Osteoblast (primary cell): ENCODE results near the gene PRPF40B. TPM values are rescaled to one million over a fixed set of nuclear protein-coding genes. Genes with fewer than 3 reads are reported as not detected.

ENCODE experiments used
- DNase-seq: peaks from one replicate; pipeline ENCODE4 v3.0.0; 2011; ENCODE audit warnings: low spot score, mixed read lengths; ENCODE audit not compliant: insufficient read length; ENCODE audit errors: missing footprints
- H2AFZ ChIP-seq: 2 replicates; pipeline ENCODE4 v1.6.0; 2011; ENCODE audit warnings: mild to moderate bottlenecking, low read length
- H3K27ac ChIP-seq: 2 replicates; pipeline ENCODE4 v1.5.1; 2011; ENCODE audit warnings: mild to moderate bottlenecking, low read depth, low read length, moderate library complexity
- H3K27me3 ChIP-seq: 2 replicates; pipeline ENCODE4 v1.6.0; 2012; ENCODE audit warnings: mild to moderate bottlenecking, control low read depth, inconsistent platforms, low read length, moderate library complexity; ENCODE audit not compliant: insufficient read depth
- H3K36me3 ChIP-seq: 2 replicates; pipeline ENCODE4 v1.5.1; 2011; ENCODE audit warnings: mild to moderate bottlenecking, low read length, control low read depth, moderate library complexity; ENCODE audit not compliant: insufficient read depth
- H3K4me1 ChIP-seq: 2 replicates; pipeline ENCODE4 v1.5.1; 2011; ENCODE audit warnings: mild to moderate bottlenecking, low read length, control low read depth, moderate library complexity; ENCODE audit not compliant: insufficient read depth
- H3K4me2 ChIP-seq: 2 replicates; pipeline ENCODE4 v1.6.0; 2011; ENCODE audit warnings: mild to moderate bottlenecking, low read length; ENCODE audit not compliant: insufficient read depth
- H3K4me3 ChIP-seq: fragments of 200-600 bp; sonication (generic); 3 replicates; pipeline ENCODE4 v1.5.1; 2012; ENCODE audit warnings: mild to moderate bottlenecking, low read length, inconsistent platforms; ENCODE audit not compliant: insufficient read depth
- H3K79me2 ChIP-seq: 2 replicates; pipeline ENCODE4 v1.6.0; 2012; ENCODE audit warnings: mild to moderate bottlenecking, low read length, control low read depth, inconsistent platforms; ENCODE audit not compliant: insufficient read depth
- H3K9me3 ChIP-seq: 2 replicates; pipeline ENCODE4 v1.5.1; 2011; ENCODE audit warnings: low read depth, low read length, control low read depth
- H4K20me1 ChIP-seq: 2 replicates; pipeline ENCODE4 v1.6.0; 2012; ENCODE audit warnings: mild to moderate bottlenecking, low read length, control low read depth; ENCODE audit not compliant: insufficient read depth
- total RNA-seq: library from RNA; depleted of rRNA; stranded (reverse); fragments of >200 nt; gene quantifications from 2 replicates; pipeline ENCODE4 v1.2.3, GENCODE V29; 2012
- TF ChIP-seq, protein P1 (sequence below): IDR thresholded peaks from 2 replicates; pipeline ENCODE4 v1.5.1; 2011; ENCODE audit warnings: mild to moderate bottlenecking, low read depth, low read length, moderate library complexity; ENCODE audit errors: extremely low read depth

The PRPF40B gene
- total RNA-seq, 1 donor = 11.6 TPM

DNA sequence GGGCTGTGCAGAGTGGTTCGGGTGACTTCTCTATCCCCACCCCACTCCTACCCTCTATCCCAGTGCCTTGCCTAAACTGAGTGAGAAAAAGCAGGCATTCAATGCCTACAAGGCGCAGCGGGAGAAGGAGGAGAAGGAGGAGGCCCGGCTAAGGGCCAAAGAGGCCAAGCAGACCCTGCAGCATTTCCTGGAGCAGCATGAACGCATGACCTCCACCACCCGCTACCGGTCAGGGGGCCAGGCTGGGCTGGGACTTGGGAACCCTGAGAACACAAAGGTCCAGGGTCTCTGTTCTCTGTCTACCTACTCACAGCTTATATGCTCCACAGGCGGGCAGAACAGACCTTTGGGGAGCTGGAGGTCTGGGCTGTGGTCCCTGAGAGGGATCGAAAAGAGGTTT, 11.7 kb downstream of the PRPF40B start:
- TF ChIP-seq, protein P1, sequence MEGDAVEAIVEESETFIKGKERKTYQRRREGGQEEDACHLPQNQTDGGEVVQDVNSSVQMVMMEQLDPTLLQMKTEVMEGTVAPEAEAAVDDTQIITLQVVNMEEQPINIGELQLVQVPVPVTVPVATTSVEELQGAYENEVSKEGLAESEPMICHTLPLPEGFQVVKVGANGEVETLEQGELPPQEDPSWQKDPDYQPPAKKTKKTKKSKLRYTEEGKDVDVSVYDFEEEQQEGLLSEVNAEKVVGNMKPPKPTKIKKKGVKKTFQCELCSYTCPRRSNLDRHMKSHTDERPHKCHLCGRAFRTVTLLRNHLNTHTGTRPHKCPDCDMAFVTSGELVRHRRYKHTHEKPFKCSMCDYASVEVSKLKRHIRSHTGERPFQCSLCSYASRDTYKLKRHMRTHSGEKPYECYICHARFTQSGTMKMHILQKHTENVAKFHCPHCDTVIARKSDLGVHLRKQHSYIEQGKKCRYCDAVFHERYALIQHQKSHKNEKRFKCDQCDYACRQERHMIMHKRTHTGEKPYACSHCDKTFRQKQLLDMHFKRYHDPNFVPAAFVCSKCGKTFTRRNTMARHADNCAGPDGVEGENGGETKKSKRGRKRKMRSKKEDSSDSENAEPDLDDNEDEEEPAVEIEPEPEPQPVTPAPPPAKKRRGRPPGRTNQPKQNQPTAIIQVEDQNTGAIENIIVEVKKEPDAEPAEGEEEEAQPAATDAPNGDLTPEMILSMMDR = no peak
- Histone ChIP-seq H3K36me3 (peaks cover 5% of the 10 kb centered on the region), H3K79me2 (no peaks in the 10 kb centered on the region), H3K27ac (no peak overlapping the region), H3K9me3 (no peaks in the 10 kb centered on the region), H3K4me1 (no peaks in the 10 kb centered on the region), H3K4me2 (no peak overlapping the region), H2AFZ (no peak overlapping the region), H4K20me1 (peaks cover 5% of the 10 kb centered on the region), H3K27me3 (no peaks in the 10 kb centered on the region), H3K4me3 (no peak overlapping the region)
- DNase-seq = peak; percentile 32

DNA sequence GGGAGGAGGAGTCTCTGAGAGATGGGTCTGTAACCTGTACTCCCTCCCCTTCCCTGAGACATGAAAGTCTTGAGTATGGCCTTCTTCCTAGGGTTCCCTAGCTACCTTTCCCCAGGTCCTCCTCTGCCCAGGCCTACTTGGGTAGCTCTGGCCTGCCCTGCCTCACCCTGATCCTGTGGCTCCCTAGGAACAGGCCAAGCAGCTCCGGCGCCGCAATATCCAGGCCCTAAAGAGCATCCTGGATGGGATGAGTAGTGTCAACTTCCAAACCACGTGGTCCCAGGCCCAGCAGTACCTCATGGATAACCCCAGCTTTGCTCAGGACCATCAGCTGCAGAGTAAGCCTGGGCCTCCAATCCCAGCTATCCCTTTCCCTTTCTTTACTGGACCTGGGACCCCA, 12.3 kb downstream of the PRPF40B start:
- no peak overlapping the region for H3K4me2 ChIP-seq
- TF ChIP-seq, protein P1 = no peak
- no peak overlapping the region for H3K4me3 ChIP-seq
- H2AFZ ChIP-seq = no peak overlapping the region
- peaks cover 2% of the 10 kb centered on the region for H4K20me1 ChIP-seq
- H3K27ac ChIP-seq = no peak overlapping the region
- no peaks in the 10 kb centered on the region for H3K4me1 ChIP-seq
- peaks cover 5% of the 10 kb centered on the region for H3K36me3 ChIP-seq
- peak; percentile 58 for DNase-seq
- no peaks in the 10 kb centered on the region for H3K27me3 ChIP-seq
- H3K79me2 ChIP-seq = no peaks in the 10 kb centered on the region
- no peaks in the 10 kb centered on the region for H3K9me3 ChIP-seq

DNA sequence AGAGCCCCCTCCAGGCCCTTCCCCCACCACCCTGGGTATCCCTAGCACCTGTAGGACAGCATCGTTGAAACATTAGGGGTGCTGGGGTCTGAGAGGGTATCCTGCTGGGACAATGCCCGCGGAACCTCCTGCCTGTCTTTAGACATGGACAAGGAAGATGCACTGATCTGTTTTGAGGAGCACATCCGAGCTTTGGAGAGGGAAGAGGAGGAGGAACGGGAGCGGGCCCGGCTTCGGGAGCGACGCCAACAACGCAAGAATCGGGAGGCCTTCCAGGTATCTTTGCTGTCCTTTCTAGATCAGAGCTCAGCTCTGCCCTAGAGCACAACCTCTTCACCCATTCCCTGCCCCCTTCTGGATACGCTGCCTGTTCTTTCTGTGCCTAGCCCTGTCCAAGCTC, 13.2 kb downstream of the PRPF40B start:
- Histone ChIP-seq H3K36me3 (peaks cover 13% of the 10 kb centered on the region), H3K27me3 (no peaks in the 10 kb centered on the region), H4K20me1 (no peaks in the 10 kb centered on the region), H3K9me3 (no peaks in the 10 kb centered on the region), H3K27ac (no peak overlapping the region), H2AFZ (no peak overlapping the region), H3K4me3 (no peak overlapping the region), H3K4me2 (no peak overlapping the region), H3K4me1 (no peaks in the 10 kb centered on the region), H3K79me2 (no peaks in the 10 kb centered on the region)
- TF ChIP-seq, protein P1 = no peak
- no peak for DNase-seq

DNA sequence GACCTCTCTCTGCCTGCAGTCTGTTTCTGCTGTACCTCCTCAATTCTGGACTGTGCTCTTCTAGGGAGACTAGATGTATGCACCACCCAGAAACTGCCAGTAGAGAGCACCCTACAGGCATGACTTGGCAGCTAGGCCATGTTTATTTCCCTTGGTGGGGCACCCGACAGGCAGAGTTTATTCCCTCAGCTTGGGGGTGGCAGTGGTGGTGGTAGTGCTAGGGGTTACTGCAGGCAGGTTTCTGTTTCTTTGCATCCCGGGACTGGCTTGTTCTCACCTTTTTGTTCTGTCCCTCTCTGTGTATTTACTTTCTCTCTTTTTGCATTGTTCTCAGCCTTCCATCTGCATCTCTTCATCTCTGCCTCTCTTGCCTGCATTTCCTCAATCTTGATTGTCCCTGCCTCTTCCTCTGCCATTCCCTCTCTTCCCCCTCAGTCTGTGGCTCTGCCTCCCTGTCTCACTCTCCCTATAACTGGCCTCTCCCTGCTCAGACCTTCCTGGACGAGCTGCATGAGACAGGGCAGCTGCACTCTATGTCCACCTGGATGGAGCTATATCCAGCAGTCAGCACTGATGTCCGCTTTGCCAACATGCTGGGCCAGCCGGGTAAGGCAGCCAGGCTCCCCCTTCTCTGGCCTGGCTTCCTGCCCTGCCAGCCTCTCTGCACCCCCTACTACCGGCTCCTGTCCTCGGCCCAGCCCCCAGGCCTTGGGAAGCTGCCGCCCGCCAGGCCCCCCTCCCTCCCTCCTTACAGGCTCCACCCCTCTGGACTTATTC, 13.8 kb downstream of the PRPF40B start:
- Histone ChIP-seq H4K20me1 (no peaks in the 10 kb centered on the region), H2AFZ (no peak overlapping the region), H3K79me2 (no peaks in the 10 kb centered on the region), H3K36me3 (peaks cover 13% of the 10 kb centered on the region), H3K9me3 (no peaks in the 10 kb centered on the region), H3K4me2 (no peak overlapping the region), H3K27ac (no peak overlapping the region), H3K27me3 (no peaks in the 10 kb centered on the region), H3K4me1 (no peaks in the 10 kb centered on the region), H3K4me3 (no peak overlapping the region)
- peak; percentile 97 for DNase-seq
- TF ChIP-seq, protein P1 = peak; percentile 84
